Gastrocnemius medialis (tissue), 4 donors: Measurements from ENCODE around the gene KRT79. TPM values are rescaled to one million over a fixed set of nuclear protein-coding genes. Genes with fewer than 3 reads are reported as not detected.
"Not testable (repeated sequence)": the region's sequence is repeated elsewhere in the genome, so short reads cannot be mapped to it uniquely, and the experiment has no call there.

Experiments used
- ATAC-seq, 2 donors: fragments of 150-250 bp; one replicate each; pipeline ENCODE4 v1.9.1; 2016
- DNase-seq, 2 donors: peaks; one replicate each; pipeline ENCODE4 v3.0.0-alpha.2; 2019
- H3K27ac ChIP-seq, 4 donors: fragments of 200-600 bp; sonication (generic); 1 replicate in 1 of 4; 2 replicates in 3 of 4; pipeline ENCODE4 v1.5.1; 2016 to 2018; ENCODE audit warnings: mild to moderate bottlenecking in 2 of 4, moderate library complexity in 1 of 4
- H3K27me3 ChIP-seq, 3 donors: fragments of 200-600 bp; sonication (generic) in 2 of 3; 1 replicate in 1 of 3; 2 replicates in 2 of 3; pipeline versions ENCODE4 v1.5.1 to v1.6.0; 2016 to 2019; ENCODE audit warnings: mild to moderate bottlenecking in 1 of 3, moderate library complexity in 1 of 3
- H3K36me3 ChIP-seq, 2 donors: fragments of 200-600 bp; sonication (generic) in 1 of 2; one replicate each; pipeline ENCODE4 v1.5.1; 2017 to 2018
- H3K4me1 ChIP-seq, 2 donors: fragments of 200-600 bp; sonication (generic) in 1 of 2; one replicate each; pipeline ENCODE4 v1.5.1; 2016 to 2017; ENCODE audit warnings: mild to moderate bottlenecking in 2 of 2
- H3K4me3 ChIP-seq, 4 donors: fragments of 200-600 bp; sonication (generic) in 3 of 4; 1 replicate in 1 of 4; 2 replicates in 3 of 4; pipeline ENCODE4 v1.5.1; 2016 to 2019; ENCODE audit warnings: mild to moderate bottlenecking in 2 of 4
- H3K9me3 ChIP-seq, 3 donors: fragments of 200-600 bp; sonication (generic) in 2 of 3; 1 replicate in 1 of 3; 2 replicates in 2 of 3; pipeline ENCODE4 v1.5.1; 2016 to 2019
- POLR2A ChIP-seq, 2 donors: fragments of 450-650 bp; IDR thresholded peaks; one replicate each; pipeline ENCODE4 v1.6.1; 2017; ENCODE audit warnings: antibody characterized with exemption in 2 of 2, mild to moderate bottlenecking in 2 of 2, moderate library complexity in 2 of 2
- in situ Hi-C, 4 donors: fragments of 200-750 bp; cut with MboI; loops; one replicate each; pipeline versions ENCODE4 v1.15.0 to v1.8.0; 2017; ENCODE audit warnings: low sequenced_read_pairs in 4 of 4
- intact Hi-C: fragments of 100-400 bp; cut with DNase I; formaldehyde crosslinking; loops from one replicate; pipeline ENCODE4 v1.15.1; 2023; ENCODE audit warnings: low total_unique reads
- total RNA-seq, 4 donors: library from RNA; depleted of rRNA; stranded (reverse); fragments of >200 nt; gene quantifications; one replicate each; pipeline versions ENCODE4 v1.1.0 to v1.2.3, GENCODE V29; 2016
- TF ChIP-seq, protein P1 (sequence below), 5 experiments: fragments of 450-650 bp in 3 of 5; fragments of 200-600 bp in 2 of 5; sonication (generic) in 2 of 5; IDR thresholded peaks in 4 of 5; conservative IDR thresholded peaks in 1 of 5; 1 replicate in 4 of 5; 2 replicates in 1 of 5; pipeline ENCODE4 v1.5.1; 2016 to 2019; ENCODE audit warnings: antibody characterized with exemption in 5 of 5, mild to moderate bottlenecking in 3 of 5, moderate library complexity in 3 of 5

The KRT79 gene
- total RNA-seq, 4 donors from 2014 or later: not detected

DNA sequence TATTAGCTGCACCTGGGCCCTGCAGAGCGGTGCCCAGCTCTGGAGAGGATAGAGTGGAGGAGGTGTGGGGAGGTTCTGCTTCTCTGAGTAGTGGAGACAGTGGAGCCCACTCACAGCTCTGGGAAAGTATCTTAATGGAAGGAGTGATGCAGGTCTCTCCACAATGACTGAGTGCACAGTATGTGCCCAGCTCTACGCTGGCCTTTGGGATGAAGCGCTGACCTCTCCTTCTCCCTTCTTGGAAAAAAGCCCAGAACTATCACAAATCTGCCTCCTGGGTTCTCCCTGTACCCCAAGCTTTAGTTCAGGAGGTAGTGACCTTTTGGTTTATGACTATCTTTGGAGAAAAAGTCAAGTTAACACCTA, 37.7 kb downstream of the KRT79 start:
- Histone ChIP-seq H3K27me3 (no peaks in the 10 kb centered on the region), H3K4me3 (no peak overlapping the region), H3K36me3 (no peaks in the 10 kb centered on the region), H3K9me3 (no peaks in the 10 kb centered on the region), H3K4me1 (no peaks in the 10 kb centered on the region), H3K27ac (no peak overlapping the region)
- ATAC-seq (no peak), DNase-seq (no peak)
- TF ChIP-seq POLR2A (IDR thresholded peaks at IDR 0.05): no peak
- TF ChIP-seq, protein P1, sequence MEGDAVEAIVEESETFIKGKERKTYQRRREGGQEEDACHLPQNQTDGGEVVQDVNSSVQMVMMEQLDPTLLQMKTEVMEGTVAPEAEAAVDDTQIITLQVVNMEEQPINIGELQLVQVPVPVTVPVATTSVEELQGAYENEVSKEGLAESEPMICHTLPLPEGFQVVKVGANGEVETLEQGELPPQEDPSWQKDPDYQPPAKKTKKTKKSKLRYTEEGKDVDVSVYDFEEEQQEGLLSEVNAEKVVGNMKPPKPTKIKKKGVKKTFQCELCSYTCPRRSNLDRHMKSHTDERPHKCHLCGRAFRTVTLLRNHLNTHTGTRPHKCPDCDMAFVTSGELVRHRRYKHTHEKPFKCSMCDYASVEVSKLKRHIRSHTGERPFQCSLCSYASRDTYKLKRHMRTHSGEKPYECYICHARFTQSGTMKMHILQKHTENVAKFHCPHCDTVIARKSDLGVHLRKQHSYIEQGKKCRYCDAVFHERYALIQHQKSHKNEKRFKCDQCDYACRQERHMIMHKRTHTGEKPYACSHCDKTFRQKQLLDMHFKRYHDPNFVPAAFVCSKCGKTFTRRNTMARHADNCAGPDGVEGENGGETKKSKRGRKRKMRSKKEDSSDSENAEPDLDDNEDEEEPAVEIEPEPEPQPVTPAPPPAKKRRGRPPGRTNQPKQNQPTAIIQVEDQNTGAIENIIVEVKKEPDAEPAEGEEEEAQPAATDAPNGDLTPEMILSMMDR (IDR thresholded peaks at IDR 0.05 in 4 of 5, conservative IDR thresholded peaks at IDR 0.05 in 1 of 5): no peak
- in situ Hi-C loops (no loop called here), intact Hi-C loops (no loop called here)

DNA sequence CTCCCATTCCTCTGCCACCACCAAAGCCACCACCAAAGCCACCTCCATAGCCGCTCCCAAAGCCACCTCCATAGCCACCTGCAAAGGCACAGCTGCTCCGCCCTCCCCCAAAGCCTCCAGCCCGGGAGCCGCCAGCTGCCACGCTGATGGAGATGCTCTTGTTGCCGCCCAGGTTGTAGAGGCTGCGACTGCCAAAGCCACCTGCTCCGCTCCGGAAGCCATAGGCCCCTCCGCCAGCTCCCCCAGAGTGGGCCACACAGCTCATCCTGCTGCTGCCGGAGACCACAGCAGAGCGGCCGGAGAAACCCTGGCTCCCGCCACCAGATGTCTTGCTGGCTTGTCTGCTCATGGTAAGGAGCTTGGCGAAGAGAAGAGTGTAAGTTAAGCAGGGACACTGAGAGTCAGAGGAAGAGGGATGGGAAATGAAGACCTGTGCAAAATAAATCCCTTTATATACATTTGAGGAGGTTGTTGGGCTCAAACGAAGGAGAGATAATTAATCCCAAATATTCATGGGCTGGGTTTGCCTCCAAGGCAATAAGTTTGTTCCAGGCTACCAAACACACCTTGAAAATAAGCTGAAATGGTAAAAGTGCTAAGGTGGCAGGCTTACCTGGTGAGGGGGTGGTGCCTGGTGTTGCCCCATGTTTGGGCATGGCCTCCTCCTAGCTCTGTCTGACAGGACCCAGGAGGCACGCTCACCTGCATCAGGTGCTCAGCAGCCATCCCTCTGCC, 38.2 kb downstream of the KRT79 start, which contains the start of gene KRT3:
Gene KRT3 (minus strand): TSS at position 424 of the 735 bp plus-strand sequence. CDS start 75 bp downstream, at position 349.
- Histone ChIP-seq H3K27me3 (peaks cover 0 to 4% (median 1%) of the 10 kb centered on the region in 3 donors), H3K36me3 (no peaks in the 10 kb centered on the region), H3K9me3 (no peaks in the 10 kb centered on the region), H3K4me1 (no peaks in the 10 kb centered on the region), H3K27ac (no peak within 1 kb of the TSS), H3K4me3 (no peak within 1 kb of the TSS)
- in situ Hi-C loops: no loop called here
- ATAC-seq (no peak), DNase-seq (no peak)
- intact Hi-C loops: no loop called here
- TF ChIP-seq, protein P1 (IDR thresholded peaks at IDR 0.05 in 4 of 5, conservative IDR thresholded peaks at IDR 0.05 in 1 of 5): no peak
- no peak for TF ChIP-seq POLR2A (IDR thresholded peaks at IDR 0.05)

DNA sequence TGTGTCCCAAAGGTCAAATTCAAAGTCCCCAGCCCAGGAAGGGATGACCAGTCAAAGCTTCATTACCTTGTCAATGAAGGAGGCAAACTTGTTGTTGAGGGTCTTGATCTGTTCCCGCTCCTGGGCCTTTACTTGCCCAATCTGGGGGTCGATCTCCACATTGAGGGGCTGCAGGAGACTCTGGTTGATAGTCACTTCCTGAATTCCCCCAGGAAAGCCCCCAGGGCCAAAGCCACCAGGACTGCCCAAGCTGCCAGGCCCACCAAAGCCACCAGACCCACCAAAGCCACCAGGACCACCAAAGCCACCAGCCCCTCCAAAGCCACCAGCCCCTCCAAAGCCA, 38.8 kb downstream of the KRT79 start:
- H3K27me3 ChIP-seq, in situ Hi-C loops, H3K36me3 ChIP-seq, H3K4me1 ChIP-seq, intact Hi-C loops, DNase-seq, ATAC-seq, H3K9me3 ChIP-seq, H3K4me3 ChIP-seq, H3K27ac ChIP-seq: not testable (repeated sequence)

DNA sequence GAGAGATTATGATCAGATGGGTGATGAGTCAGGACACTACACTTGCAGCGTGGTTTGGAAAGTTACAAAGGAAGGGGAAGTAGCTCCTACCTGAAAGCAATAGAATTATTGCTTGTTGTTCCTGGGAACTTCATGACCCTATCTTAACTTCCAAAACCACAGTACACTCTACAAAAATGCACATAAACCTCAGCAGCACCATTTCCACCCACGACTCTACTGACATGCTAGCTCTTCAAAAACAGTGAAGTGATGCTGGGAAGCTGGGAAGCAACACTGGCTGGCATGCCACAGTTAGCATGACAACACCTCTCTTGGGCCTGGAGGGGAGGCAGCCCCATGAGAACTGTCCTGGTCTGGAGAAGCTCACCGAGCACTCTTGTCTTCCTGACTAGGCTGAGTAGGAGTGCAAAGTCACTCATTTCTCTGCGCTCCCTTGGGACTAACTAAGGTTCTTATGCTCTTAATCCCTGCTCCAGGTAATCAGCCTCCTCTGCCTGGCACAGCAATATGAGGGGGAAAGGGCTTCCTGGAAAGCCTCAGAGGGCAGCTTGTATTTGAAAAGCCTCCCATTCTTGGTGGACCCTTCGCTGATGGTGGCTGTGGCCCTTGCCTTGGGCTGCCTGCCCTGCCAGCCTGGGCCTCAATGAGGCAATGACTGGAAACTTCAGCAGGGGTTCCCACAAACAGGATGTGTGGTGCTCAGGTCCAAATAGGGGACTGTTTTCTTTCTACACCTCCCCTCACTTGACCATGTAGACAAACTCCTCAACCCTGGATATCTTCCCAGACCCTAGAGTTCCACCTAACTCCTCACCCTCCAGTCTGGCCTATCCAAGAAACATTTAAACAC, 39.4 kb downstream of the KRT79 start:
- intact Hi-C loops: no loop called here
- Histone ChIP-seq H3K4me3 (no peak overlapping the region), H3K9me3 (no peaks in the 10 kb centered on the region), H3K27me3 (peaks cover 9 to 15% (median 12%) of the 10 kb centered on the region in 3 donors), H3K4me1 (no peaks in the 10 kb centered on the region), H3K27ac (no peak overlapping the region), H3K36me3 (no peaks in the 10 kb centered on the region)
- ATAC-seq (no peak), DNase-seq (no peak)
- in situ Hi-C loops: no loop called here
- TF ChIP-seq, protein P1 (IDR thresholded peaks at IDR 0.05 in 4 of 5, conservative IDR thresholded peaks at IDR 0.05 in 1 of 5): no peak
- TF ChIP-seq POLR2A (IDR thresholded peaks at IDR 0.05): no peak
